Stimulated activated CD4-positive, alpha-beta T cell treated with anti-CD3 and anti-CD28 coated beads, TNF-alpha, amount 100 ng/mL, for 4 hours (primary cell): ENCODE measurements around the gene CACNA1E.

ENCODE experiments used
- DNase-seq, 3 experiments: peaks; one replicate each; pipeline ENCODE4 v3.0.0-alpha.2; 2020; ENCODE audit warnings: low read depth in 3 of 3

The CACNA1E gene

DNA sequence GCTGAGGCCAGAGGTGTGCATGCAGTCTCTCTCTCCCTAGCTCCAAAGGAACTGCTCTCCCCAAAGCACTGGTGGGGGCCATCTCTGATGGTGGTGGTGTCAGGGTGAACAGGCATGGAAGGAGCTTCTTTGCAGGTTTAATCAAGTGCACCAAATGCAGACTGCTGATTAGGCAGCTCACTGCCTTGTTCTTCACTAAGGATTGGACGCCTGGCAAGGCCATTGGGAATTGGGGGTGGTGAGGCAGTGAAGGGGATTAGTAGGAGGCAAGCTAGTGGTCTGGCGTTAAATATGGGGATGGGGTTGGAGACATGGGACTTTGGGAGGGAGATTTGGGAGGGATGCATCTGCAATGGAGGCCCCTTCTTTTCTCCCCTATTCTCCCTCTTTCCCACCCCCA lies 1.5 kb downstream of the CACNA1E start:
- DNase-seq: no peak

DNA sequence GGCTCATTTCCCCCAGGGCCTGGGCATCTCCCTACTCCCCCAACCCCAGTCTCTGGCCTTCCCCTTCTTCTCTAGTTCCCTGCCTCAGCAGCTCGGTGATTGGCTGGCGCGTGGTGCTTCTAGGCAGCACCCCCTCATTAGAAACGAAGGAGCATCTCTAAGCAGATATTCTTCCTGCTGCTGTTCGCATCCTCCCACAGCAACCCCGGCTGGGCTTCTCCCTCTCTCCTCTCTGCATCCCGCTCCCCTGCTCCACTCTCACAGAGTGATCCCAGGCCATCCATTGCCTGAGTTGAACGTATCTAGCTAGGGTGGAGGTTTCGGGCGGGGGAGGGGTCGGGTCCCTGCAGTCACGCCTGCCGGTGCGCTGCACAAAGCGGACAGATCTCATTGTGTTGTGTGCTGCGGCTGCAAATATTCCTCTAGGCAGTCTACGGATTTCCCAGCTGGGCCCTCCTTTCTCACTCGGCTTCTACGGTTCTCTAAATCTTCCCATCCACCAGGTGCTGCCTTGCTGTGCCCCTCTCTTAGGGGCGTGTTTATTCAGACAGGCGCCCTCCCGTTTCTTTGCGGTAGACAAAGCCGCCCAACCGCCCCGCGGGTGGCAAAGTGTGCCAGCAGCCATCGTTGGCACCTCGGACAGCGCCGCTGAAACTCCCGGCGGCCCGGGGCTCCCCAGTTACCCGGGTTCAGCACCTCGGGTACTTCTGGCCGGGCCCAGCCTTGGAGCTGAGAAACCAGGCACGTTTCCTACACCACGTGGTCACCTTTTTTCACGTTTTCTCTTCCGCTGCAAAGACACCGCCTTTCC lies 2.2 kb downstream of the CACNA1E start:
- DNase-seq: no peak

GRCh38 chr1:181486098-181486420 lies 2.7 kb downstream of the CACNA1E start:
- no peak for DNase-seq

GRCh38 chr1:181488866-181489265 lies 5.5 kb downstream of the CACNA1E start:
- no peak for DNase-seq

- DNase-seq: no peak
These were observed 7.0 kb downstream of the CACNA1E start for GRCh38 chr1:181490276-181490675.

GRCh38 chr1:181490740-181491712 lies 7.7 kb downstream of the CACNA1E start:
- DNase-seq: no peak

GRCh38 chr1:181493166-181493565 lies 9.8 kb downstream of the CACNA1E start:
- DNase-seq: no peak

DNA sequence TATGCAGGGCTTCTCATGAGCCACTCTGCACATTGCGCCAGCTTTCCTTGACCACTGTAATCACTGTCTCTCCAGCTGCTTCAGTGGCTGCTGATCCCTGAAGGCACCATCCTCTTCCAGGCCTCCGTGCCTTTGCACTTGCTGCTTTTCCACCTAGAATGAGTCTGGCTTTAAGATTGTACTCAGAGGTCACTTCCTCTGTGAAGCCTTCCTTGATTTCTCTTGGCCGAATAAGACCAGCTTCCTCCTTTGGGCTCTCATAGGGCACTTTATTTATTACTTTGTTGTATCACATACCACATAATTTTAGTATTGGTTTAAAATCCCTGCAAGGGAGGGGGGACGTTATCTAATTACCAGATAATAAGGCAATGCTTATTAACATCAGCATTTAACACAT lies 10.6 kb downstream of the CACNA1E start:
- no peak for DNase-seq

DNA sequence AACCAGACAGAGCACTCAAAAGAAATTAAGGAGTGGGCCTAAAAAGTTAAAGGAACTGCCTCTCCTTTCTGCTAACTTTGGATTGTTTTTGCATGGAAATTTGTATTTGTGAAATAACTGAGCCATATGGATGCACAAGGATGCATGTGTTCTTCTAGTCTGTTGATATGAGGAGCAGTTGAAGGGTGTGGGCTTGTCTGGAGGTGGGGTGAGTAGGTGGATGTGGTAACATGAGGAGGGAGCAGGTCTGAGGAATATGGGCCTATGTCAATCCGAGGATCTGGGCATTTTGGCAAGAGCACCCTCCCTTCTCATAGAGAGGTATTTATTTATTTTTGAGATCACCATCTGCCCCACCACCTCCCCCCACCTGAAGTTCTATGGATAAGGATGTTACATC lies 13.4 kb downstream of the CACNA1E start:
- no peak for DNase-seq

GRCh38 chr1:181497870-181498269 lies 14.6 kb downstream of the CACNA1E start:
- no peak for DNase-seq

- DNase-seq: no peak
These were observed 16.5 kb downstream of the CACNA1E start for GRCh38 chr1:181499825-181500224.

DNA sequence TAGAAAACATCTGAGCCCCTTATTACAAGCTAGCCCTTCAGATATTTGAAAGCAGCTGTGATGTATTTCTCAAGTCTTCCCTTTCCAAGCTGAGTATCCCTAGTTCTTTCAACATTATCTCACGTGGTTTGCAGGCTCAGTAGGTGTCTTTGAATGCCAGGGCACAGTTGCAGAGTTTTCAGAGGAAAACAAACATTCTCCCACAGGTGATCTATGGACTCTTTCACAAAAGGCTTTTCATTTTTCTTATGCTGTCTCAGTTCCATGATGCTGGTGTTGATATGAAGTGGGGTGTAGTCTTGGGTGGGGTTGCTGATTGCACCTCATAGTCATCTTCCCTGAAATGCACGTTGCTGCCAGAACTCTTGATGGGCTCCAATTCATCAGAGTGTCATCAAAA lies 17.3 kb downstream of the CACNA1E start:
- no peak for DNase-seq

DNA sequence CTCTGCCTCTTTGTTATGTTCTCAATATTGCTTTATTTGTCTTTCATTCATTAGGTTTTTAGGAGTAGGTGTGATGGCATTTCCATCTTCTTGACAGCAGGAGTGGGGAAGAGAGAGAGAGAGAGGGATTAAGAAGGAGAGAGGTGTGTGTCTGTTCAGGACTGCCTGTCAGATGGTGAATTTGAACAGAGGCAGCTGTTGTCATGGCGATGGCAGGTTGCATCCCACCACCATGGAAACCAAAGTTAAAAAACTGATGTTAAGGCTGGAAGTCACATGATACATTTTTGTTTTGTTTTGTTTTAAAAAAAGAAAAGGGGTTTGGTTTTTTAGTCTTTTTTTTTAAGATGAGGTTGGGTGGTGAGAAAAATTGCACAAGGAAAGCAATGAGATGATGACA lies 18.3 kb downstream of the CACNA1E start:
- no peak for DNase-seq

DNA sequence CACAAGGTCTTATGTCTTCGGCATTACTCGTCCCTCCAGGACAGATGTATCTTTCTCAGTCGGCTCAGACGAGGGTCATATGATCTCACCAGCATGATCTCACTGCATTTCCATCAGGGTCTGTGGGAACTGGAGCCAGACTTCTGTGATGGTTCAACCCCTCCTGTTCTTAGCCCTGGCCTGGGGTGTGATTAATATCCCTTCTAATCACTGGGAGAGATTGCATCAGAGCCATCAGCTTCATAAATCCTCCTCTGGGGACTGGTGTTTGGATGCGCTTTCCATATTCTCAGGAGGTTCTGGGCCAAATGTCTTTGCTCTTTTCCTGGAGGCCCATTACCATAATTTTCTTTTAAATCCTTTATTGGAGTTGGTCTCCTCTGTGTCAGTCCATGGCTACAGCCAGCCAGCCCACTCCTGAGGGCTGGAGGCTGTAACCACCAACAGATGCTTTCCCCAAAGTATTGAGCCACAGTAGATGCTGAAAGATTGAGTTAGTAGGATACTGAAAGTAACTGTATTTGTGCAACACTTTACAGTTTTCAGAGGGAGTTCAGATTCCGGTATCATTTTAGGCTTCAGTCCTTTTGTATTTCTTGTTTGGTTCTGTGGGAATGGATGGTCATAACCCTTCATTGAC lies 20.0 kb downstream of the CACNA1E start:
- no peak for DNase-seq

DNA sequence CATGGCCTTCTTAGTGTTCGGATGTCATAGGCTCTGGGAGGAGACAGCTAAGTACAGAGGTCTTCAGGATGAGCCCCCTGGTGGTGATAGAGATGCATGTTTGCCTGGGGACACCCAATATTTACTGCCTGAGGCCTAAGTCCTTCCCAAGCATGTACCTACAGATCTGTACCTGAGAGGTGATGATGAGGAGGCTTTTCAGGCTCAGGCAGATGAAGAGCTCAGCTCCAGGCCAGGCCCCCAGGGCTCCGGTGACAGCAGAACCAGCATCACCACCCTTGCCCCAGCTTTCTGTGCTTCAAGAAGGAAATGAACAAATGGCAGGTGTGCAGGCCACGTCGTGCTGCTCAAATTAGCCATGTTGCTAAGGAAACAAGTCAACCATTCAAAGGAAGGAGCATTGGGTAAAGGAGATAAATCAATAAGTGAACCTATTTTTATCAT lies 21.1 kb downstream of the CACNA1E start:
- no peak for DNase-seq

DNA sequence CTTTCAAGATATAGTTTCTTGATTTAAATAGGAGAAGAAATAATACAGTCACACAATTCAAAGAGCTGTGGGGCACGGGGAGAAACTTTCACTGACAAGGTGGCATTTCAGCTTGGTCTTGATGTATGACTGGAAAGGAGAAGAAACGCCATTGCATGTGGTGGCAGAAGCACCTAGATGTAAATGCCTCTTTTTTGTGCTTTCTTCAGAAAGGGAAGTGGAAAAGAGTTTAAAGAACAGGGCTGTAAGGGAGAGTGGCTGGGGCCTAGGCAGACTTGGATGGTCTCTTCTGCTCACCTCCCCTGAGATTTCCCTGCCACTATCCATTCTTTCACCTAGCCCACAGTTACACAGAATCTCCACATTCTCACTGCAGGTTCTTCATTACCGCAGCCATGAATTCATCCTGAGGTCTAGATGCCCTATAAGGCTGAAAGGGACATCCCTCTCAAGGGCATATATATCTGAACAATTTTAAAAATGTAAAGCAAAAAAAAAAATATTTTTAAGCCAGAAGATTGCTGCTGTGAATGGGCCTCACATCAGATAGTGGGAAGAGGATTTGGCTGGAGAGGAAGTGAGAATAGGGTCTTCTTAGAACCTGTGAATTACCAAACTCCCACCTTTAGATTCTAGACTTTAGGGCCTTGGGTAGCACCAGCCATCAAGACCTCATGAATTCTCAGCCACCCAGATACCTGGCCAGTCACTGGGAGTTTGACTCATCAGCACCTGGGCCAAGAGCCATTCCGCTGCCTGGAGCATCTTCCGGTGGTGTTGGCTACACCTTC lies 23.4 kb downstream of the CACNA1E start:
- DNase-seq: no peak

DNA sequence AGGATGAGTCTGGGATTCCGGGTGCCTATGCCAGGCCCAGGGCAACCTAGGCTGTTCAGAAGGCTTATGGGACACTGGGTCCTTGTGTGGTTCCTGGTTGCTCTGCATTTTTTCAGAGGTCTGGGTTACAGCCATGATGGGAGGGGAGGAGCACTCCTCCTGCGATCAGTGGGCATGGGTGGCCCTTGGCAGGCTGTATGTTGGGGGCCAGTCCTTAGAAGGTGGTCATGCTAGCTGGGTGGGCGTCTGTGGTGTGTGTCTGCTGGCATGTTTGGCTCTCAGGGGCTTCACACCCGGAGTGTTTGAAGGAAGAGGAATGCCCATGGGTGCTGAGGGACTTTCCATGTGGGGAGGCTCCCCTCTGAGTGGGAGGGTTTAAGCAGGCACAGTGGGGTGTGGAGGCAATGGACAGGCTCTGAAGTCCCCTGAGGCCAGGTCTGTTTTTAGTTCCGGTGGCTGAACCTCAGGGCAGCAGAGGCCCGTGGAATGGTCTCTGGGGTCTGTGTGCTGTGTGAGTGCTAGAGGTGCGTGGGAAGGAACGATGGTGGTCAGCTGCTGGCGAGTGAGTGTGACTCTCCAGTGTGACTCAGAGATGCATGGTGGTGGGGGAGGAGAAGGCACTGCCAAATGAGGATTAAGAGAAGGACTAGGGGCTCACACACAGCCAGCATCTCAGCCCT lies 25.3 kb downstream of the CACNA1E start:
- DNase-seq: no peak

DNA sequence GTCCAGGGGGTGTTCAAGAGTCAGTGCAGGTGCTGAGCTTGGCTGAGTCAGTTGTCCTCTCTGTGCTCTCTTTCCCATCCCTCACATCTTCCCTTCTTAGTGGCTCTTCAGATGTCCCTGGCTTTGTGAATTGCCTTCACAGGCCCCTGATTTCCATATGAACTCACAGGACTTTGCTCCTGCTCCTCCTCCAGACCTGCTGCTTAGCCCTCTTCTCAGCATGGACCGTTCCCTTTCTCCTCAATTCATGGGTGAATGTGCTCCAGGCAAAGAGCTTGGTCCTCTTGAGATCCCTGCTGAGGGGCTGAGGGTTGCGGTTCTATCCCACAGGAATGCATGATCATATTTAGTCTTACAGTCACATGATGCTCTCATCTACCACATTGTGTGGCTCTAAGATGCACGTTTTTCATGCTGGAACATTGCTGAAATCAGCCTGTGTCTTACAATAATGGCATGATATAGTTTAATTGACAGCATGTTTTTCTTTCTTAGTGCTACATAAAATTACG lies 30.5 kb downstream of the CACNA1E start:
- no peak for DNase-seq

GRCh38 chr1:181514298-181515290 lies 31.3 kb downstream of the CACNA1E start:
- DNase-seq: no peak

GRCh38 chr1:181516706-181517105 lies 33.4 kb downstream of the CACNA1E start:
- no peak for DNase-seq
